Posterior vena cava (tissue), 2 donors: ENCODE measurements around the gene ZNRF2. TPM values are rescaled to one million over a fixed set of nuclear protein-coding genes. Genes with fewer than 3 reads are reported as not detected.

Experiments
- DNase-seq: peaks from one replicate; pipeline ENCODE4 v3.0.0-alpha.2; 2020; ENCODE audit warnings: low spot score
- intact Hi-C, 2 donors: fragments of 100-400 bp; cut with DNase I; formaldehyde crosslinking; loops; one replicate each; pipeline versions ENCODE4 v1.14.1 to v1.14.2; 2022 to 2023
- long read RNA-seq, 2 donors: library from polyadenylated mRNA; unstranded; transcript quantifications; one replicate each; pipeline ENCODE4 v2.0.0, GENCODE V29; 2020 to 2021
- total RNA-seq, 2 donors: library from RNA; stranded (reverse); fragmentation: NEBNext Ultra II Directional; extraction: Animal tissue kit (Norgen Biotek cat#: 25700); gene quantifications; one replicate each; pipeline ENCODE4 v1.2.1, GENCODE V29; 2021
- donor health status: DM: yes; HTN: yes; CAD: no.
- donor health status: DM: yes; HTN: yes; CAD: no.

ZNRF2 gene
- total RNA-seq: 10 to 100 TPM; 12.5 to 13.5 TPM
- long read RNA-seq, donor 1, transcript ZNRF2-201 (5 exons, 3,460 nt): major isoform, 10 of 13 reads
- long read RNA-seq, donor 1, partial matches to known transcripts: 0 of 13 reads
- long read RNA-seq, donor 1, other reads (novel, unspliced or antisense): 3 of 13 reads
- long read RNA-seq, donor 2, partial matches to known transcripts: 0 of 1 reads
- long read RNA-seq, donor 2, other reads (novel, unspliced or antisense): 1 of 1 reads

GRCh38 chr7:30284298-30285066, at the start of gene ZNRF2:
TSS of gene ZNRF2 (plus strand) at chr7:30284597. CDS start at chr7:30285358, 761 bp downstream.
- peak; percentile 99 for DNase-seq
- intact Hi-C loops: loop anchor here in 1 of 2 donors (5.0 kb wide), 1 partner anchor 117 kb away; no protein-coding TSS in a partner anchor

GRCh38 chr7:30237271-30237695, 47.1 kb upstream of the ZNRF2 start:
- intact Hi-C loops: no loop called here
- DNase-seq: no peak

- intact Hi-C loops: no loop called here
- DNase-seq: no peak
Observed at GRCh38 chr7:30238721-30239441, 45.5 kb upstream of the ZNRF2 start.

- intact Hi-C loops: no loop called here
- DNase-seq: no peak
Observed at GRCh38 chr7:30240106-30240800, 44.1 kb upstream of the ZNRF2 start.

GRCh38 chr7:30241767-30242166, 42.6 kb upstream of the ZNRF2 start:
- no peak for DNase-seq
- intact Hi-C loops: no loop called here

- no peak for DNase-seq
- intact Hi-C loops: no loop called here
Observed at GRCh38 chr7:30244340-30244739, 40.1 kb upstream of the ZNRF2 start.

- no peak for DNase-seq
- intact Hi-C loops: no loop called here
Observed at GRCh38 chr7:30245913-30246312, 38.5 kb upstream of the ZNRF2 start.

- intact Hi-C loops: no loop called here
Observed at GRCh38 chr7:30246392-30246791, 38.0 kb upstream of the ZNRF2 start.

GRCh38 chr7:30247541-30248401, 36.6 kb upstream of the ZNRF2 start:
- intact Hi-C loops: no loop called here
- DNase-seq: no peak

More at GRCh38 chr7:30246392-30246791, 38.0 kb upstream of the ZNRF2 start:
- DNase-seq: no peak

- intact Hi-C loops: no loop called here
Observed at GRCh38 chr7:30249316-30249715, 35.1 kb upstream of the ZNRF2 start.

GRCh38 chr7:30249986-30250774, 34.2 kb upstream of the ZNRF2 start:
- intact Hi-C loops: no loop called here
- no peak for DNase-seq

More at GRCh38 chr7:30249316-30249715, 35.1 kb upstream of the ZNRF2 start:
- no peak for DNase-seq

GRCh38 chr7:30251708-30252329, 32.6 kb upstream of the ZNRF2 start:
- intact Hi-C loops: no loop called here
- no peak for DNase-seq

- peak; percentile 82 for DNase-seq
- intact Hi-C loops: no loop called here
Observed at GRCh38 chr7:30252885-30253795, 31.3 kb upstream of the ZNRF2 start.

GRCh38 chr7:30253796-30254165, 30.6 kb upstream of the ZNRF2 start:
- no peak for DNase-seq
- intact Hi-C loops: no loop called here

GRCh38 chr7:30254248-30254647, 30.1 kb upstream of the ZNRF2 start:
- intact Hi-C loops: no loop called here
- DNase-seq: no peak

GRCh38 chr7:30254717-30255063, 29.7 kb upstream of the ZNRF2 start:
- no peak for DNase-seq
- intact Hi-C loops: no loop called here
